H1 (cell line): ENCODE results near the gene PBX2. TPM values are rescaled to one million over a fixed set of nuclear protein-coding genes. Genes with fewer than 3 reads are reported as not detected.

Source experiments
- CTCF ChIA-PET: fragments of 300-600 bp; sonication (Branson Sonifier 250); formaldehyde crosslinking; loops from one replicate; lab custom pipeline; 2021; ENCODE audit not compliant: partially characterized antibody; lab: Charles Lee
- POLR2A ChIA-PET: fragments of 300-600 bp; sonication (Branson Sonifier 250); formaldehyde crosslinking; loops from one replicate; lab custom pipeline; 2021; ENCODE audit warnings: inconsistent platforms; ENCODE audit not compliant: partially characterized antibody; lab: Charles Lee
- DNase-seq, 2 experiments: peaks; one replicate each; pipeline versions ENCODE4 v3.0.0 to v3.0.0-alpha.2; 2010 to 2022; ENCODE audit warnings: low spot score in 2 of 2, low read depth in 1 of 2, mixed read lengths in 1 of 2
- FAIRE-seq: peaks from 2 replicates; lab custom pipeline; 2011; peaks lifted over from hg19 to GRCh38; lab: Jason Lieb, UNC
- H2AFZ ChIP-seq: 2 replicates; pipeline ENCODE4 v1.8.1; 2012; ENCODE audit warnings: low read length, inconsistent platforms
- H2AK5ac ChIP-seq: 2 replicates; pipeline ENCODE4 v1.6.1; 2013; ENCODE audit warnings: low read depth, low read length
- H2BK120ac ChIP-seq: replicated peaks from 2 replicates; pipeline ENCODE3; 2013; ENCODE audit warnings: low read depth, low read length, inconsistent platforms
- H2BK12ac ChIP-seq: 2 replicates; pipeline ENCODE4 v1.6.1; 2013; ENCODE audit warnings: low read depth, low read length
- H2BK15ac ChIP-seq: 2 replicates; pipeline ENCODE4 v1.6.1; 2013; ENCODE audit warnings: low read length
- H2BK20ac ChIP-seq: 2 replicates; pipeline ENCODE4 v1.6.1; 2013; ENCODE audit warnings: low read length
- H2BK5ac ChIP-seq: 2 replicates; pipeline ENCODE4 v1.6.1; 2013; ENCODE audit warnings: low read depth, low read length
- H3K14ac ChIP-seq: 2 replicates; pipeline ENCODE4 v1.6.1; 2013; ENCODE audit warnings: inconsistent platforms; ENCODE audit not compliant: insufficient read length
- H3K18ac ChIP-seq: 2 replicates; pipeline ENCODE4 v1.6.1; 2013; ENCODE audit warnings: low read length; ENCODE audit errors: extremely low read depth
- H3K23ac ChIP-seq: 2 replicates; pipeline ENCODE4 v1.6.1; 2013; ENCODE audit warnings: inconsistent platforms; ENCODE audit not compliant: insufficient read length
- H3K23me2 ChIP-seq: 2 replicates; pipeline ENCODE4 v1.6.1; 2013; ENCODE audit warnings: low read depth, low read length
- H3K27ac ChIP-seq: 2 replicates; pipeline ENCODE4 v1.6.1; 2011; ENCODE audit warnings: low read depth, low read length, inconsistent platforms
- H3K27me3 ChIP-seq, 4 experiments: replicated peaks in 1 of 4; 1 replicate in 1 of 4; 2 replicates in 3 of 4; pipeline versions ENCODE4 v1.6.1 to v1.8.1; 2011 to 2013; ENCODE audit warnings: low read length in 3 of 4, mild to moderate bottlenecking in 3 of 4, inconsistent platforms in 2 of 4, mixed read lengths in 2 of 4, moderate library complexity in 1 of 4; ENCODE audit not compliant: control insufficient read depth in 3 of 4, insufficient read depth in 3 of 4; ENCODE audit errors: extremely low read depth in 1 of 4
- H3K36me3 ChIP-seq, 4 experiments: 2 replicates each; pipeline versions ENCODE4 v1.6.1 to v1.8.1; 2011 to 2013; ENCODE audit warnings: mild to moderate bottlenecking in 4 of 4, low read length in 3 of 4, moderate library complexity in 2 of 4, control low read depth in 1 of 4, inconsistent platforms in 1 of 4; ENCODE audit not compliant: insufficient read depth in 4 of 4, control insufficient read depth in 2 of 4
- H3K4ac ChIP-seq: replicated peaks from 2 replicates; pipeline ENCODE3; 2013; ENCODE audit warnings: low read length, low read depth, mixed read lengths, inconsistent platforms; ENCODE audit not compliant: insufficient read length
- H3K4me1 ChIP-seq, 4 experiments: replicated peaks in 1 of 4; 1 replicate in 1 of 4; 2 replicates in 3 of 4; pipeline versions ENCODE4 v1.6.1 to v1.8.1; 2011 to 2013; ENCODE audit warnings: low read length in 3 of 4, inconsistent platforms in 2 of 4, mixed read lengths in 1 of 4; ENCODE audit not compliant: insufficient read depth in 4 of 4, control insufficient read depth in 3 of 4
- H3K4me2 ChIP-seq, 2 experiments: 2 replicates each; pipeline versions ENCODE4 v1.6.1 to v1.8.1; 2011 to 2013; ENCODE audit warnings: low read depth in 2 of 2, low read length in 2 of 2, control low read depth in 1 of 2, inconsistent platforms in 1 of 2, mild to moderate bottlenecking in 1 of 2; ENCODE audit not compliant: insufficient read depth in 1 of 2
- H3K4me3 ChIP-seq, 4 experiments: fragments of 200-600, 300-600 bp in 1 of 4; sonication (generic), shearing (Covaris generic), sonication (Bioruptor Twin) in 1 of 4; 2 replicates each; pipeline versions ENCODE4 v1.5.1 to v1.8.1; 2011 to 2016; ENCODE audit warnings: low read length in 4 of 4, low read depth in 3 of 4, control low read depth in 2 of 4, inconsistent platforms in 2 of 4, mild to moderate bottlenecking in 2 of 4, mixed read lengths in 1 of 4, moderate library complexity in 1 of 4; ENCODE audit not compliant: insufficient read depth in 2 of 4; ENCODE audit errors: extremely low read depth in 1 of 4
- H3K56ac ChIP-seq: replicated peaks from 2 replicates; pipeline ENCODE3; 2013; ENCODE audit warnings: low read depth, mild to moderate bottlenecking, mixed read lengths, low read length, inconsistent platforms; ENCODE audit not compliant: insufficient read length
- H3K79me1 ChIP-seq: 2 replicates; pipeline ENCODE4 v1.6.1; 2013; ENCODE audit warnings: low read depth, low read length, control low read depth
- H3K79me2 ChIP-seq, 2 experiments: 2 replicates each; pipeline versions ENCODE4 v1.6.1 to v1.8.1; 2012 to 2013; ENCODE audit warnings: low read length in 2 of 2, mild to moderate bottlenecking in 2 of 2, inconsistent platforms in 1 of 2; ENCODE audit not compliant: insufficient read depth in 2 of 2, control insufficient read depth in 1 of 2
- H3K9ac ChIP-seq, 4 experiments: replicated peaks in 1 of 4; 1 replicate in 1 of 4; 2 replicates in 3 of 4; pipeline versions ENCODE4 v1.6.1 to v1.8.1; 2011 to 2013; ENCODE audit warnings: low read depth in 3 of 4, low read length in 3 of 4, control low read depth in 2 of 4, mild to moderate bottlenecking in 2 of 4, moderate library complexity in 2 of 4, inconsistent platforms in 1 of 4; ENCODE audit errors: extremely low read depth in 1 of 4
- H3K9me3 ChIP-seq, 2 experiments: 2 replicates each; pipeline versions ENCODE4 v1.6.1 to v1.8.1; 2012 to 2013; ENCODE audit warnings: mild to moderate bottlenecking in 2 of 2, moderate library complexity in 2 of 2, control low read depth in 1 of 2, inconsistent platforms in 1 of 2, low read depth in 1 of 2, low read length in 1 of 2, mixed read lengths in 1 of 2; ENCODE audit not compliant: insufficient read depth in 2 of 2
- H4K20me1 ChIP-seq, 2 experiments: replicated peaks in 1 of 2; 2 replicates each; pipeline versions ENCODE3 to v1.8.1; 2011 to 2013; ENCODE audit warnings: inconsistent platforms in 2 of 2, low read length in 2 of 2, mild to moderate bottlenecking in 1 of 2; ENCODE audit not compliant: insufficient read depth in 2 of 2, control insufficient read depth in 1 of 2
- H4K5ac ChIP-seq: 2 replicates; pipeline ENCODE4 v1.6.1; 2013; ENCODE audit warnings: low read length, low read depth, mixed read lengths, inconsistent platforms; ENCODE audit not compliant: insufficient read length
- H4K8ac ChIP-seq: 2 replicates; pipeline ENCODE4 v1.8.0; 2013; ENCODE audit warnings: mild to moderate bottlenecking, moderate library complexity, low read length, inconsistent platforms; ENCODE audit not compliant: insufficient read depth; ENCODE audit errors: extremely low read depth
- H4K91ac ChIP-seq: replicated peaks from 2 replicates; pipeline ENCODE3; 2013; ENCODE audit warnings: low read length, mixed read lengths, inconsistent platforms; ENCODE audit not compliant: insufficient read length
- BACH1 ChIP-seq: IDR thresholded peaks from 2 replicates; pipeline ENCODE4 v1.6.1; 2012; ENCODE audit warnings: low read length, improper control_type of control experiment
- CBX5 ChIP-seq: fragments of 300-800, 300-1000 bp; sonication (generic); IDR thresholded peaks from 2 replicates; pipeline ENCODE4 v1.7.1; 2016; ENCODE audit warnings: antibody characterized with exemption, low read length, low read depth
- GTF2F1 ChIP-seq: IDR thresholded peaks from 2 replicates; pipeline ENCODE4 v1.6.1; 2012; ENCODE audit warnings: low read depth, low read length, improper control_type of control experiment, borderline replicate concordance
- JUND ChIP-seq: IDR thresholded peaks from 2 replicates; pipeline ENCODE4 v1.6.1; 2011; ENCODE audit warnings: mild to moderate bottlenecking, improper control_type of control experiment, low read length
- MAX ChIP-seq: IDR thresholded peaks from 2 replicates; pipeline ENCODE4 v1.6.1; 2012; ENCODE audit warnings: inconsistent platforms
- NANOG ChIP-seq: IDR thresholded peaks from 2 replicates; pipeline ENCODE4 v1.6.1; 2011; ENCODE audit warnings: low read length, low read depth, mild to moderate bottlenecking, inconsistent platforms; ENCODE audit not compliant: insufficient read depth, poor library complexity, severe bottlenecking
- PHF8 ChIP-seq: fragments of 200-600 bp; sonication (generic); conservative IDR thresholded peaks from 2 replicates; pipeline ENCODE4 v1.7.1; 2012; ENCODE audit warnings: low read depth, mild to moderate bottlenecking, inconsistent platforms, low read length, moderate library complexity
- RNF2 ChIP-seq: fragments of 200-900, 300-1000 bp; sonication (generic); IDR thresholded peaks from 2 replicates; pipeline ENCODE4 v1.7.1; 2016; ENCODE audit warnings: borderline replicate concordance, low read depth, mild to moderate bottlenecking, antibody characterized with exemption, low read length; ENCODE audit not compliant: poor library complexity, severe bottlenecking; ENCODE audit errors: missing control alignments
- SIN3A ChIP-seq, 2 experiments: IDR thresholded peaks in 1 of 2; conservative IDR thresholded peaks in 1 of 2; 2 replicates each; pipeline ENCODE4 v1.6.1; 2011 to 2012; ENCODE audit warnings: low read length in 2 of 2, improper control_type of control experiment in 1 of 2, low read depth in 1 of 2, mild to moderate bottlenecking in 1 of 2
- ZNF274 ChIP-seq: IDR thresholded peaks from 2 replicates; pipeline ENCODE4 v1.7.0; 2012; ENCODE audit warnings: low read length, borderline replicate concordance; ENCODE audit errors: extremely low read depth
- WGBS, 2 experiments: shearing (Covaris generic) in 1 of 2; methylation state at CpG; one replicate each; pipeline versions ENCODE4 v1.1.6 to v1.1.7; 2013 to 2015; ENCODE audit warnings: low lambda C conversion rate in 2 of 2, mixed read lengths in 2 of 2, inconsistent platforms in 1 of 2, low coverage in 1 of 2, missing lambda C conversion rate in 1 of 2; ENCODE audit not compliant: insufficient replicate concordance in 2 of 2, insufficient coverage in 1 of 2, insufficient read length in 1 of 2; ENCODE audit errors: extremely low coverage in 1 of 2, missing lambda C conversion rate in 1 of 2; 5-methylcytosine and 5-hydroxymethylcytosine counted together
- polyA plus RNA-seq, 7 experiments: library from polyadenylated mRNA; depleted of rRNA in 3 of 7; stranded (reverse) in 5 of 7; unstranded in 2 of 7; fragments of >200 nt in 5 of 7; fragments of 200-250 nt in 2 of 7; gene quantifications; 1 replicate in 5 of 7; 2 replicates in 1 of 7; 4 replicates in 1 of 7; pipeline versions ENCODE4 v1.2.1 to v1.2.3, GENCODE V29; 2011 to 2013; ENCODE audit warnings: missing spikeins in 2 of 7, mixed read lengths in 2 of 7
- total RNA-seq: library from RNA; stranded (reverse); fragmentation: NEBNext Ultra II Directional; extraction: Animal tissue kit (Norgen Biotek cat#: 25700); gene quantifications from 2 replicates; pipeline ENCODE4 v1.2.1, GENCODE V29; 2021
- TF ChIP-seq, protein P1 (sequence below): IDR thresholded peaks from 2 replicates; pipeline ENCODE4 v1.6.1; 2011; ENCODE audit warnings: low read depth, mild to moderate bottlenecking, low read length; ENCODE audit not compliant: insufficient read depth

Gene PBX2
- total and polyA plus RNA-seq, 2 of the 8 experiments (the other 6 are each of a cell fraction or from before 2014, with no cell fraction given): 102 to 130 TPM

GRCh38 chr6:32212076-32212760 is 22.2 kb upstream of the PBX2 start:
- CTCF ChIA-PET: no interaction called here
- Histone ChIP-seq H3K9ac (no peak overlapping the region; a peak in 1 of 7 replicates), H4K20me1 (no peaks in the 10 kb centered on the region), H4K5ac (no peak overlapping the region), H2AFZ (no peak overlapping the region), H3K79me1 (no peaks in the 10 kb centered on the region; the same call in 1 of the 2 replicates), H3K4ac (no peak overlapping the region), H3K56ac (no peak overlapping the region), H3K4me2 (no peak overlapping the region), H3K79me2 (no peaks in the 10 kb centered on the region), H3K23ac (no peak overlapping the region), H4K91ac (no peak overlapping the region), H3K23me2 (no peaks in the 10 kb centered on the region; the same call in 1 of the 2 replicates), H2BK20ac (no peak overlapping the region), H2BK15ac (no peak overlapping the region), H4K8ac (0 out of 2 replicates have a peak overlapping the region, but pooled peaks have one; percentile 63), H2BK12ac (no peak overlapping the region), H2AK5ac (no peak overlapping the region), H3K4me3 (no peak overlapping the region), H3K9me3 (no peaks in the 10 kb centered on the region), H3K27ac (no peak overlapping the region), H2BK5ac (no peak overlapping the region), H3K18ac (no peak overlapping the region), H3K14ac (no peak overlapping the region), H3K36me3 (no peaks in the 10 kb centered on the region), H3K27me3 (no peaks in the 10 kb centered on the region), H3K4me1 (no peaks in the 10 kb centered on the region), H2BK120ac (no peak overlapping the region)
- 91% methylated on average over 12 of the region's 12 CpGs; no CpG with 5 or more reads in 1 of the 2 experiments for WGBS, 2 experiments
- DNase-seq (no peak), FAIRE-seq (no peak)
- POLR2A ChIA-PET: interaction anchor here (1.2 kb wide), 1 partner anchor 9 kb away, joined by 3 read pairs; no protein-coding TSS in a partner anchor
- no peak for TF ChIP-seq SIN3A (conservative IDR thresholded peaks at IDR 0.05 in 1 of 2, IDR thresholded peaks at IDR 0.05 in 1 of 2; ENCODE audit: low read depth in 1 of 2, low read length in 2 of 2)
- TF ChIP-seq ZNF274: no peak
- no peak for TF ChIP-seq PHF8
- TF ChIP-seq BACH1: no peak
- TF ChIP-seq JUND: no peak
- TF ChIP-seq RNF2: no peak
- TF ChIP-seq CBX5: no peak
- TF ChIP-seq, protein P1, sequence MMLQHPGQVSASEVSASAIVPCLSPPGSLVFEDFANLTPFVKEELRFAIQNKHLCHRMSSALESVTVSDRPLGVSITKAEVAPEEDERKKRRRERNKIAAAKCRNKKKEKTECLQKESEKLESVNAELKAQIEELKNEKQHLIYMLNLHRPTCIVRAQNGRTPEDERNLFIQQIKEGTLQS: no peak
- no peak for TF ChIP-seq GTF2F1
- TF ChIP-seq MAX: no peak
- TF ChIP-seq NANOG: no peak
